Astrocyte (in vitro differentiated cells and primary cell): ENCODE data around the gene HBZ.
"Not testable (repeated sequence)": the region's sequence is repeated elsewhere in the genome, so short reads cannot be mapped to it uniquely, and the experiment has no call there.

Experiments used
- CTCF ChIP-seq: IDR thresholded peaks from 2 replicates; pipeline ENCODE4 v1.5.1; 2011; ENCODE audit warnings: low read depth, mild to moderate bottlenecking, inconsistent platforms, low read length, moderate library complexity; ENCODE audit not compliant: insufficient read depth
- EZH2 ChIP-seq: IDR thresholded peaks from 2 replicates; pipeline ENCODE4 v1.6.1; 2012; ENCODE audit warnings: mild to moderate bottlenecking, low read length, inconsistent platforms; ENCODE audit not compliant: insufficient read depth

GRCh38 chr16:123558-124350 is 28.7 kb upstream of the HBZ start:
- TF ChIP-seq EZH2, CTCF: not testable (repeated sequence)
